ENCODE measurements around the gene CCAR1.
"Not testable (repeated sequence)": the region's sequence is repeated elsewhere in the genome, so short reads cannot be mapped to it uniquely, and the experiment has no call there.

Gene CCAR1

GRCh38 chr10:68720793-68721672 is at the start of gene CCAR1:
Gene CCAR1 (plus strand): TSS chr10:68721239. CDS start chr10:68722505, 1,266 bp downstream.
- peak; percentile 98 for DNase-seq (ENCODE audit: low spot score)

GRCh38 chr10:68684413-68684812 is 36.6 kb upstream of the CCAR1 start:
- DNase-seq (ENCODE audit: low spot score) = peak; percentile 30

- no peak for DNase-seq (ENCODE audit: low spot score)
These were observed 25.0 kb upstream of the CCAR1 start for GRCh38 chr10:68696018-68696417.

- DNase-seq (ENCODE audit: low spot score) = no peak
These were observed 23.9 kb upstream of the CCAR1 start for GRCh38 chr10:68697106-68697505.

GRCh38 chr10:68700197-68700596 is 20.8 kb upstream of the CCAR1 start:
- no peak for DNase-seq (ENCODE audit: low spot score)

GRCh38 chr10:68705548-68705947 is 15.5 kb upstream of the CCAR1 start:
- DNase-seq (ENCODE audit: low spot score) = no peak

GRCh38 chr10:68708987-68709386 is 12.1 kb upstream of the CCAR1 start:
- DNase-seq (ENCODE audit: low spot score) = not testable (repeated sequence)

GRCh38 chr10:68713065-68713464 is 8.0 kb upstream of the CCAR1 start:
- DNase-seq (ENCODE audit: low spot score) = not testable (repeated sequence)

GRCh38 chr10:68717435-68717834 is 3.6 kb upstream of the CCAR1 start:
- no peak for DNase-seq (ENCODE audit: low spot score)

GRCh38 chr10:68721673-68722335 is 765 bp downstream of the CCAR1 start:
- DNase-seq (ENCODE audit: low spot score) = peak; percentile 7

GRCh38 chr10:68725016-68725415 is 4.0 kb downstream of the CCAR1 start:
- no peak for DNase-seq (ENCODE audit: low spot score)

GRCh38 chr10:68727146-68727545 is 6.1 kb downstream of the CCAR1 start:
- no peak for DNase-seq (ENCODE audit: low spot score)

GRCh38 chr10:68732651-68733050 is 11.6 kb downstream of the CCAR1 start:
- DNase-seq (ENCODE audit: low spot score) = no peak

- DNase-seq (ENCODE audit: low spot score) = no peak
These were observed 13.3 kb downstream of the CCAR1 start for GRCh38 chr10:68734349-68734748.

GRCh38 chr10:68735119-68735518 is 14.1 kb downstream of the CCAR1 start:
- DNase-seq (ENCODE audit: low spot score) = no peak

GRCh38 chr10:68735739-68736138 is 14.7 kb downstream of the CCAR1 start:
- not testable (repeated sequence) for DNase-seq (ENCODE audit: low spot score)

GRCh38 chr10:68740676-68741075 is 19.6 kb downstream of the CCAR1 start:
- DNase-seq (ENCODE audit: low spot score) = not testable (repeated sequence)

GRCh38 chr10:68742397-68742796 is 21.4 kb downstream of the CCAR1 start:
- DNase-seq (ENCODE audit: low spot score) = no peak

- DNase-seq (ENCODE audit: low spot score) = no peak
These were observed 31.8 kb downstream of the CCAR1 start for GRCh38 chr10:68752711-68753350.

GRCh38 chr10:68756246-68756645 is 35.2 kb downstream of the CCAR1 start:
- no peak for DNase-seq (ENCODE audit: low spot score)

- no peak for DNase-seq (ENCODE audit: low spot score)
These were observed 35.7 kb downstream of the CCAR1 start for GRCh38 chr10:68756766-68757165.

GRCh38 chr10:68759223-68759863 is 38.3 kb downstream of the CCAR1 start:
- DNase-seq (ENCODE audit: low spot score) = no peak
